CD14-positive monocyte (primary cell): Measurements from ENCODE around the gene CCDC51. TPM values are rescaled to one million over a fixed set of nuclear protein-coding genes. Genes with fewer than 3 reads are reported as not detected.

Experiments
- DNase-seq, 3 donors: peaks; one replicate each; pipeline ENCODE4 v3.0.0-alpha.2; 2011 to 2022
- H2AFZ ChIP-seq: 2 replicates; pipeline ENCODE4 v1.6.0; 2012; ENCODE audit warnings: mild to moderate bottlenecking, low read depth, low read length, inconsistent platforms; ENCODE audit not compliant: insufficient read depth, poor library complexity, severe bottlenecking
- H3K27ac ChIP-seq, 2 donors: 1 replicate in 1 of 2; 2 replicates in 1 of 2; pipeline ENCODE4 v1.5.1; 2012 to 2013; ENCODE audit warnings: low read length in 2 of 2, control low read depth in 1 of 2, inconsistent platforms in 1 of 2, low read depth in 1 of 2, mild to moderate bottlenecking in 1 of 2
- H3K27me3 ChIP-seq, 2 donors: one replicate each; pipeline versions ENCODE4 v1.6.0 to v1.6.1; 2011 to 2013; ENCODE audit warnings: low read length in 2 of 2; ENCODE audit not compliant: control insufficient read depth in 2 of 2, insufficient read depth in 2 of 2
- H3K36me3 ChIP-seq, 2 donors: replicated peaks in 1 of 2; 1 replicate in 1 of 2; 2 replicates in 1 of 2; pipeline versions ENCODE4 v1.5.1 to v1.6.1; 2012 to 2013; ENCODE audit warnings: low read length in 2 of 2, control low read depth in 1 of 2, inconsistent platforms in 1 of 2, mild to moderate bottlenecking in 1 of 2; ENCODE audit not compliant: insufficient read depth in 2 of 2, control insufficient read depth in 1 of 2
- H3K4me1 ChIP-seq, 2 donors: 1 replicate in 1 of 2; 2 replicates in 1 of 2; pipeline versions ENCODE4 v1.5.1 to v1.6.1; 2012 to 2013; ENCODE audit warnings: low read length in 2 of 2, control low read depth in 1 of 2, inconsistent platforms in 1 of 2, mild to moderate bottlenecking in 1 of 2, moderate library complexity in 1 of 2; ENCODE audit not compliant: insufficient read depth in 2 of 2, control insufficient read depth in 1 of 2
- H3K4me2 ChIP-seq: replicated peaks from 2 replicates; pipeline ENCODE3; 2012; ENCODE audit warnings: low read length, moderate library complexity, mild to moderate bottlenecking; ENCODE audit not compliant: poor library complexity, severe bottlenecking; ENCODE audit errors: extremely low read depth
- H3K4me3 ChIP-seq, 3 experiments: fragments of 200-600 bp in 1 of 3; sonication (generic) in 1 of 3; replicated peaks in 1 of 3; 1 replicate in 2 of 3; 2 replicates in 1 of 3; pipeline ENCODE4 v1.5.1; 2011 to 2013; ENCODE audit warnings: low read length in 3 of 3, mild to moderate bottlenecking in 3 of 3, control low read depth in 2 of 3, low read depth in 2 of 3, inconsistent platforms in 1 of 3, moderate library complexity in 1 of 3
- H3K79me2 ChIP-seq: 2 replicates; pipeline ENCODE4 v1.6.0; 2012; ENCODE audit warnings: mild to moderate bottlenecking, control low read depth, inconsistent platforms, low read length, moderate library complexity; ENCODE audit not compliant: insufficient read depth
- H3K9ac ChIP-seq: 2 replicates; pipeline ENCODE4 v1.6.0; 2017; ENCODE audit warnings: low read length, mild to moderate bottlenecking; ENCODE audit not compliant: insufficient read depth, poor library complexity, severe bottlenecking
- H3K9me3 ChIP-seq, 2 donors: replicated peaks in 1 of 2; 1 replicate in 1 of 2; 2 replicates in 1 of 2; pipeline versions ENCODE4 v1.5.1 to v1.6.1; 2012 to 2013; ENCODE audit warnings: low read length in 2 of 2, control low read depth in 1 of 2; ENCODE audit not compliant: control insufficient read depth in 1 of 2, insufficient read depth in 1 of 2
- H4K20me1 ChIP-seq: 2 replicates; pipeline ENCODE4 v1.6.0; 2012; ENCODE audit warnings: mild to moderate bottlenecking, low read length, control low read depth, moderate library complexity; ENCODE audit not compliant: insufficient read depth
- H3K27ac Mint-ChIP-seq, 7 donors: one replicate each; pipeline ENCODE4 v1.8.0; 2020; ENCODE audit warnings: mild to moderate bottlenecking in 7 of 7, mixed read lengths in 7 of 7, moderate library complexity in 6 of 7, inconsistent platforms in 2 of 7
- H3K27me3 Mint-ChIP-seq, 3 donors: one replicate each; pipeline ENCODE4 v1.8.0; 2021 to 2022; ENCODE audit warnings: low read depth in 3 of 3, mild to moderate bottlenecking in 3 of 3, mixed read lengths in 3 of 3, moderate library complexity in 3 of 3, inconsistent platforms in 1 of 3
- H3K36me3 Mint-ChIP-seq, 2 donors: one replicate each; pipeline ENCODE4 v1.8.0; 2020; ENCODE audit warnings: mixed read lengths in 2 of 2, inconsistent platforms in 1 of 2, mild to moderate bottlenecking in 1 of 2
- H3K4me1 Mint-ChIP-seq: one replicate; pipeline ENCODE4 v1.8.0; 2020; ENCODE audit warnings: mild to moderate bottlenecking, mixed read lengths
- H3K4me3 Mint-ChIP-seq, 2 donors: one replicate each; pipeline ENCODE4 v1.8.0; 2020; ENCODE audit warnings: mild to moderate bottlenecking in 2 of 2, mixed read lengths in 2 of 2, moderate library complexity in 1 of 2
- H3K9me3 Mint-ChIP-seq, 7 donors: one replicate each; pipeline ENCODE4 v1.8.0; 2020 to 2022; ENCODE audit warnings: mixed read lengths in 7 of 7, mild to moderate bottlenecking in 6 of 7, moderate library complexity in 6 of 7, inconsistent platforms in 2 of 7
- CTCF ChIP-seq: fragments of 200-600 bp; IDR thresholded peaks from one replicate; pipeline ENCODE4 v1.8.0; 2022; ENCODE audit warnings: antibody characterized with exemption, mild to moderate bottlenecking
- WGBS: methylation state at CpG from one replicate; pipeline ENCODE4 v1.1.5; 2013; ENCODE audit warnings: missing lambda C conversion rate; ENCODE audit not compliant: insufficient coverage; 5-methylcytosine and 5-hydroxymethylcytosine counted together
- intact Hi-C, 2 donors: fragments of 100-400 bp; cut with micrococcal nuclease; formaldehyde crosslinking; loops; one replicate each; pipeline versions ENCODE4 v1.15.0 to v1.15.1; 2023
- polyA plus RNA-seq, 3 donors: library from polyadenylated mRNA; depleted of rRNA in 1 of 3; unstranded in 2 of 3; stranded (reverse) in 1 of 3; fragments of 300-500 nt in 2 of 3; fragments of >200 nt in 1 of 3; fragmentation: Illumina TruSeq in 2 of 3; gene quantifications; 1 replicate in 2 of 3; 2 replicates in 1 of 3; pipeline ENCODE4 v1.2.3, GENCODE V29; 2012 to 2021

CCDC51 gene
- polyA plus RNA-seq, 3 donors = 3.6 to 5.9 (median 5.4) TPM

- H3K27ac Mint-ChIP-seq = no peak overlapping the region
- DNase-seq = no peak
These were observed 27.4 kb downstream of the CCDC51 start for GRCh38 chr3:48412375-48413001.

GRCh38 chr3:48411606-48412374 lies 28.1 kb downstream of the CCDC51 start:
- no peaks in the 10 kb centered on the region for H3K36me3 Mint-ChIP-seq
- H3K27ac Mint-ChIP-seq = no peak overlapping the region
- no peak overlapping the region for H3K4me3 Mint-ChIP-seq
- H4K20me1 ChIP-seq = no peaks in the 10 kb centered on the region
- H3K27ac ChIP-seq = no peak overlapping the region
- no peaks in the 10 kb centered on the region for H3K79me2 ChIP-seq
- H3K9ac ChIP-seq = no peak overlapping the region
- no peaks in the 10 kb centered on the region for H3K9me3 ChIP-seq
- no peaks in the 10 kb centered on the region for H3K4me1 Mint-ChIP-seq
- no peak for TF ChIP-seq CTCF
- H3K4me2 ChIP-seq = no peak overlapping the region
- no peak overlapping the region for H2AFZ ChIP-seq
- H3K27me3 Mint-ChIP-seq = peaks cover 0 to 2% (median 2%) of the 10 kb centered on the region in 3 donors
- intact Hi-C loops = no loop called here
- H3K4me3 ChIP-seq = no peak overlapping the region
- WGBS = 94% methylated on average over 8 of the region's 11 CpGs
- H3K27me3 ChIP-seq = no peaks in the 10 kb centered on the region
- no peaks in the 10 kb centered on the region for H3K36me3 ChIP-seq
- no peak for DNase-seq
- no peaks in the 10 kb centered on the region for H3K9me3 Mint-ChIP-seq
- H3K4me1 ChIP-seq = no peaks in the 10 kb centered on the region

More at GRCh38 chr3:48412375-48413001, 27.4 kb downstream of the CCDC51 start:
- no peak overlapping the region for H3K4me3 ChIP-seq
- no peak overlapping the region for H3K9ac ChIP-seq
- peaks cover 0 to under 1% (median 0%) of the 10 kb centered on the region in 7 donors for H3K9me3 Mint-ChIP-seq
- H3K4me3 Mint-ChIP-seq = no peak overlapping the region
- peaks cover 0 to 2% (median 2%) of the 10 kb centered on the region in 3 donors for H3K27me3 Mint-ChIP-seq
- H3K4me2 ChIP-seq = no peak overlapping the region
- no peaks in the 10 kb centered on the region for H3K4me1 ChIP-seq
- H4K20me1 ChIP-seq = no peaks in the 10 kb centered on the region
- H3K27me3 ChIP-seq = no peaks in the 10 kb centered on the region
- no peaks in the 10 kb centered on the region for H3K36me3 ChIP-seq
- H3K9me3 ChIP-seq = no peaks in the 10 kb centered on the region
- TF ChIP-seq CTCF = no peak
- no peaks in the 10 kb centered on the region for H3K79me2 ChIP-seq
- H3K36me3 Mint-ChIP-seq = no peaks in the 10 kb centered on the region
- no peak overlapping the region for H2AFZ ChIP-seq
- intact Hi-C loops = no loop called here
- no peaks in the 10 kb centered on the region for H3K4me1 Mint-ChIP-seq
- no peak overlapping the region for H3K27ac ChIP-seq
- WGBS = 97% methylated on average over 17 of the region's 19 CpGs
